Transverse colon (tissue), 4 donors: ENCODE data around the gene NT5DC1.

ENCODE experiments used
- CTCF ChIP-seq, 5 experiments: fragments of 200-600 bp in 3 of 5; fragments of 450-650 bp in 2 of 5; sonication (generic) in 3 of 5; IDR thresholded peaks; 1 replicate in 2 of 5; 2 replicates in 3 of 5; pipeline ENCODE4 v1.5.1; 2016 to 2017; ENCODE audit warnings: antibody characterized with exemption in 5 of 5, inconsistent platforms in 3 of 5, mild to moderate bottlenecking in 2 of 5, moderate library complexity in 1 of 5
- POLR2A ChIP-seq: fragments of 450-650 bp; IDR thresholded peaks from one replicate; pipeline ENCODE4 v1.6.1; 2016; ENCODE audit warnings: antibody characterized with exemption, mild to moderate bottlenecking, moderate library complexity
- POLR2AphosphoS5 ChIP-seq, 3 donors: sonication (generic); formaldehyde crosslinking; IDR thresholded peaks; one replicate each; pipeline ENCODE4 v1.6.1; 2016; ENCODE audit warnings: antibody characterized with exemption in 3 of 3

- no peak for TF ChIP-seq POLR2A
- TF ChIP-seq POLR2AphosphoS5 (IDR thresholded peaks at IDR 0.05), result no peak
- no peak for TF ChIP-seq CTCF (IDR thresholded peaks at IDR 0.05)
These were observed 107.6 kb downstream of the NT5DC1 start for GRCh38 chr6:116208056-116208785.
